ENCODE data around the gene GJC3.
"Not testable (repeated sequence)": the region's sequence is repeated elsewhere in the genome, so short reads cannot be mapped to it uniquely, and the experiment has no call there.

Gene GJC3

DNA sequence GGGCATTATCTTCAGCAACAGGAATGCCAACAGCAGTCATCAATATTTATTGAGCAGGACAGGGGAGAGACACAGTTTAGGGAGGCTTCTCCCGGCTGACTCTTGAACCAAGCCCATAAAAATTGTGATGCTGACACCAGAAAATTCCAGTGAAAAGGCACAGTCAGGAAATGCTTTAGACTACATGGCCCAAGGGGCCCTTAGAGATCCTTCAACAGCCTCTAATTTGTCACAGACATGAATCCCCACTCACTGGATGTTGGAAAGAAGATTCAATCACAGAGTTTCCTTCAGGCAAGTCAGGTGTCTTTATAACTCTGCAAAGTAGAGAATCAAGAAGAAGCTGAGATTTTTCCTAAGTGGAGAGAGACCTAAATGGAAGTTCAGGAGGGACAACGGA lies 1.2 kb downstream of the GJC3 start:
- DNase-seq = no peak

DNA sequence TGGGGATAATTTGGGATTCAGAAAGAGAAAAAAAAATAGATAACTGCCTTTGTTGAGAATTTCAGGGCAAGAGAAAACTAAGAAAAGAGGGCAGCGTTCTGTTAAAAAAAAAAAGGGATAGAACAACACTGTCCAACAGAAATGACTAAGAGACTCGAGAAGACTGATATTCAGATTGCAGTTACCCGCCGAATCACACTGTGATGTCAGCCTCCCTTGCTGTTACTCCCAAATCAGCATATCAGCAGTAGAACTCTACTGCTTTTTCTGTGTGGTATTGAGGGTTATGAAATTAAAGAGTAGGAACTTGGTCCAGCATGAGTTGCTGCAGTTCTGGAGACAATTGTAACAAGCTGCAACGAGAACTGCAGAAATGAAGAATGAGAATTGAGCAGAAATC lies 1.9 kb downstream of the GJC3 start:
- no peak for DNase-seq

DNA sequence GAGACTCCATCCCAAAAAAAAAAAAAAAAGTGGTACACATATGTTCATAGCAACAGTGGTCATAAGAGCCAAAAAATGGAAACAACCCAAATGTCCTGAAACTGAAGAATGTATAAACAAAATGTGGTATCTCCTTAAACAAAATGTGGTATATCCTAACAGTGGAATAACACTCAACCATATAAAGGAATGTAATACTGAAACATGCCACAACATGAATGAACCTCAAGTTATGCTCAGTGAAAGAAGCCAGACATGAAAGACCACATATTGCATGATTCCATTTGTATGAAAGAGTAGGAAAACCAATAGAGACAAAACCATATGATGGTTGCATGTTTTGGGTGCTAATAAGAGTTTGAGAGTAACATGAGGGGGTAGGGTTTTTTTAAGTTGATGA lies 3.1 kb downstream of the GJC3 start:
- DNase-seq = no peak

DNA sequence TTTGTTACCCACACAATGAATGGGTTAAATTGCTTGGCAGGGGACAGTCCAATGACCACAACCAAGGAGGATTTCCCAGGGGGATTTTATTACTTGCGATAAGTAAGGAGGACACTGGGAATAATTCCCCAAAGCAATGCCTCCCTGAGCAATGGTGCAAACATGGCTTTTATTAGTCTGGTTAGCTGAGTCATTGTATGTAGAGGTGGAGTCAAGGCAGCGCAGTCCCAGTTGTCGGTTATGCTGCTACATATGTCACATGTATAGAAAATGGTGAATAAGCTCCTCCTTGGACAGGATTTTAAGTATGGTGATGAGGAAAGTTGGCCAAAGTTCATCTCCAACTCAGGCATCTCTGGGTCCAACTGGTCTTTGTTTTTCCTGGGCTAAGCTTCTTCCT lies 6.2 kb downstream of the GJC3 start:
- no peak for DNase-seq

DNA sequence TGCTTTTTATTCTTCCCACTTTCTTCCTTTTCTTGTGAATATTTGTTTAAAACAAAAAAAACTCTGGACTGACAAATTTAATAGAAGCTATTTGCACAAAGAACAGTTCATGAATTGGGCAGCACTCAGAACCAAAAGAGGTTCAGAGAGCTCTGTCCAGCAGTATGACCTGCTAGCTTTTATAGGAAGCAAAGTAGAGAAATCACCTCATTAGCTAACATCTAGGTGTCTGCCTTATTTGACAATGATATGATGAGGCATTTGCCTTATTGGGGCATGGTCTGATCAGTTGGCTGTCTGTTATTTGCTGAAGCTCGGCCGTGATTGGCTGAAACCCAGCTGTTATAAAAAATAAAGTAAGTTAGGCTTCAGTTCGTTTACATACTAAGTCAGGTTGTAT lies 9.3 kb downstream of the GJC3 start:
- no peak for DNase-seq

DNA sequence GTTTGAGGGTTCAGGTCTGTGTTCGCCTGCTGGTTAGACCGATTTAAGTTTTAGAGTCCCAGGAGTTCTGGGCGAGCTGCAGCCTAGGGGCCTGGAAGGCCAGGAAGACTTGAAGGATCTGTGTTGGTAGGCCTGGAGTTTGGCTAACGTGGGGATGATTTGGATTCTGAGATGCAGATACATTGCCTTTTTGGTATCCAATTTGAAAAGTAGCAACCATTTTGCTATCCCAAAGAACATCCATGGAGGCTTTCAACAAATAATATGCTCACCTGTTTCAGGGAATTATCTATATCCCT lies 9.7 kb downstream of the GJC3 start:
- no peak for DNase-seq

DNA sequence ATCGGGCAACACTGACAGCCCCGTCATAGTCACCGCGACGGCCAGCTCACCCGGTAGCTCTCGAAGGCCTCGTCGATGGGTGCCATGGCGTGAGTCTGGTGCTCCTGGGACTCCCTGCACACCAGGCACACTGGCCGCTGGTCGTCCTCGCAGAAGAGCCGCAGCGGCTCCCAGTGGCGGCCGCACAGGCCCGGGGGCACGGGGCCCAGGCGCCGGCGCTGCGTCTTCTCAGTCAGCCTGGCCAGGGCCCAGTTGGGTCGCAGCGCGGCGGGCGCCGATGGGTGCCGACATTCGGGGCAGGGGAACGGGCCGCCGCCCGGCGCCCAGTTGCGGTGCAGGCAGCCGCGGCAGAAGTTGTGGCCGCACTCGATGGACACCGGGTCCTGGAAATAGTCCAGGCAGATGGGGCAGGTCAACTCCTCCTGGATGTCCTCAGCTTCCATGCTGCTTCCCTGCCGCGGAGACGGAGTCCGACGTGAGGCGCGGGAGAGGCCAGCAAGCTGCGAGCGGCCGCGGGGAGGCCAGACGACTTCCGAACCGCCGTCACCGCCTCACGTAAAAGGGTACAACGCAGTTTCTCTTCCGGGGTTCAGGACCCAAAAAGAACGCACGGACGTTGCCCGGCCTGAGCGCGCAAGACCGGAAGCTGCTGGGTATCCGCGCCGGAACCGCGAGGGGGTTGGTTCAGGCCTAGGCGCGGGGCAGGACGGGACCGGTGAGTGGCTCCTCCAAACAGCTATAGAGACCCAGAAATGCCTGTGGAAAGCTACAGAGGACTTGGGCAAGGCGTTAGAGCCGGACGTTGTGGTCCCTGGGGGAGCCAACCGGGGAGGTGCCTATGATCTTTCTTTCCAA lies 10.2 kb downstream of the GJC3 start, which contains the start of gene TRIM4:
TSS of gene TRIM4 (minus strand) at position 572 of the 855 bp plus-strand sequence. CDS start at position 443, 129 bp downstream.
- DNase-seq = peak; percentile 96

DNA sequence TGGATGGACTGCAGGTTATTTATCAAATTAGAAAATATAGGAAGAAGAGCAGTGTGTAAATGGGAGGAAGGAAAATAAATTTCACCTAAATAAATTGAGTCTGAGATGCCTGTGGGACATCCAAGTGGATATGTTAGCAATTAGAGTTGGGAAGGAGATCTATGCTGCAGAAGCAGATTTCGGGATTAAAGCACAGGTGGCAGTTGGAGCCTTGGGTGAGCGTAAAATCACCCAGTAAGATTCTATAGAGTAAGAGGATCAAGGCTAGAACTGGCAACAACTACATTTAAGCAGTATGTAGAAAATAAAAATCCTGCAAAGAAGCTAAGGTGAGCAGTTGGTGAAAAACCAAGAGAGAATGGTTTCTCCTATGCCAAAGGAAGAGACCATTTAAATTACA lies 18.4 kb downstream of the GJC3 start:
- no peak for DNase-seq

DNA sequence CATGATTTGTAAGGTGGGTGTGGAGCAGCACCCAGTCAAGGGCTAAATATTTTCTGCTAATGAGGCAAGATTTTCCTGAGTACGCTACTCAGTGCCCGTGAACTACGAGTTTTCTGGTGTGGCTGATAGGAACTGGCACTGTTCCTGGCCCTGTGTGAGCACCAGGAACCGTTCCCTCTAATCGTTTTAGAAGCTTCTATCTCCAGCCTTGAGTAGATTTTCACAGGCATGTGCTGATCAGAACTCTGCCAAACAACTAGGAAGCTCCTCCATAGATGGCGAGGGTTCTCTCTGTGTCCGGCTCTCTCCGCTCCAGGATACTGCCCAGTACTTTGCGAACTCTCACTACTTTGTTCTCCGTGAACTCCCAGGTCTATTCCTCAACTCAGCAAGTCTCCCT lies 27.8 kb downstream of the GJC3 start:
- no peak for DNase-seq

DNA sequence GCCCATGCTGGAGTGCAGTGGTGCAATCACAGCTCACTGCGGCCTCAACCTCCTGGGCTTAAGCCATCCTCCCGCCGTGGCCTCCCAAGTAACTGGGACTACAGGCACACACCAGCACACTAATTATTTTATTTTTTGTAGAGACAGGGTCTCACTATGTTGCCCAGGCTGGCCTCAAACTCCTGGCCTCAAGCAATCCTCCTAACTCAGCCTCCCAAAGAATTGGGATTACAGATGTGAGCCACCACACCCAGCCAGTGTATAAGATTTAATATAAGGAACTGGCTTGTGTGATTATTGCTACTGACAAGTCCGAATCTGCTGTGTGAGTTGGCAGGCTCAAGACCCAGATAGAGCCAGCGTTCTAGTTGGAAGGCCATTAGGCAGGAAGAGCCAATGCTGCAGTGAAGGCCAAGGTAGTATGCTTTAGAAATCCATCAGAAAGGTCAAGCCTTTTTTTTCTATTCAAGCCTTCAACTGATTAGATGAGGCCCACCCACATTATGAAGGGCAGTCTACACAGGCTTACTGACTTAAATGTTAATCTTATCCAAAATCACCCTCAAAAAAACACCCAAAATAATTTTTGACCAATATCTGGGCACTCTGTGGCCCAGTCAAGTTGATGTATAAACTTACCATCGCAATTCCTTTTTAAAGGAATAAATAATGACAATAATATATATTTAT lies 29.4 kb downstream of the GJC3 start:
- no peak for DNase-seq

DNA sequence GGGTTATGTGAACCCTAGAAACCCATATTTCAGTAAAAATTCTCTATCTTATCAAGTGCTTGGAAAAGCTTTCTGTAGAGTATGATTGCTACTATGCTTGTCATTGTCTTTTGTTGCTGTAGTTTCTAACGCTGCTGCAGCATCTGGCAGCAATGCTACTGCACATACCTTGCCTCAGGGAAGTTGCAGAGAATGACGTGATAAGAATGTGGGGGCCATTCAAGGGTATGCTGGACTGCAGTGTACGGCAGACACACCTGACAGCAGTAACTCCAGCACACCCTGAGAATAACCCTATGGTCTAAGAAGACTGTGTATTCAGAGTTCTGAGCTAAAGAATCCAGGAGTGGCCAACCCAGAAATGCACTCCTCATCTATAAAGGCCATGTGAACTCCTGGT lies 30.6 kb downstream of the GJC3 start:
- DNase-seq = no peak

DNA sequence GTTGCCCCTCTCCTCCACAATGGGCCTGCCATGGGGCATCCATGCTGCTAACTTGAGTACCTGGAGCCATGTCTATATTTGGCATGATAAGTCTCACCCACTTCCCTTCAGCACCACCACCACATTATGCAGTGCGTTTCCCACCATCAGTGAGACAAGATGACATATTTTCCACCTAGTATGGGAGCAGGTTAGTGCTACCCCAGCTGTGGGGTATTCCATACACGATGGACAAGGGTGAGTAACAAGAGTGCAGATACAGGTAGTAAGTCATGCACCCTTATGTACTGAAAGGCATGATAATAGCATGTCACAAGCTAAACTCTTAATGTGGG lies 31.4 kb downstream of the GJC3 start:
- no peak for DNase-seq

DNA sequence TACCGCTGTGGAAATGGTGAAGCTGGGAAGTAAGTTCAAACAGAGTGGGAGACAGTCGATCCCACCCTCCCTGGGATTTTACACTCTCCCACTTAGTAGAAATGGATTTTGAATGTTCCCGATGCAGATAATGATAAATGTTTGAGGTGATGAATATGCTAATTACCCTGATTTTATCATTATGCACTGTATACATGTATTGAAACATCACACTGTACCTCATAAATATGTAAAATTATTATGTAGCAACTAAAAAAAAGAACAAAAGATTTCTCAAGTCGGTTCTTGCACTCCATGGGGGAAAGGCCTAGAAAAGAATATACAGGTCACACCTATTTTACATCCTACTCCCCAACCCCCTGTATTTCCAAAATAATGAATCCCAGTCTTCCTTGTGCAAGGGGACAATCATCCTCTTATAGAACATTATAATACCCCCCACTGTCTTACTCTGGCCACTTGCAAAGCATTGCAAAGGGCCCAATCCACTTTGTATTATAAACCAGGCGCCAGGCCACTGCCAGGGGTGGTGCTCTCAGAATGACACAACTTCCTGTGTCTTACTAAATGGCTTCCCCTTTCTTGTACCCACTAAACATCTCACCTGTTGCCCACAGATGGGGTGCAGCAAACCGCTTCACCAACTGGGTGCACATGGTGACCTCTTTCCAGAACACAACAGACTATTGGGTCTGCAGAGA lies 31.9 kb downstream of the GJC3 start:
- no peak for DNase-seq

DNA sequence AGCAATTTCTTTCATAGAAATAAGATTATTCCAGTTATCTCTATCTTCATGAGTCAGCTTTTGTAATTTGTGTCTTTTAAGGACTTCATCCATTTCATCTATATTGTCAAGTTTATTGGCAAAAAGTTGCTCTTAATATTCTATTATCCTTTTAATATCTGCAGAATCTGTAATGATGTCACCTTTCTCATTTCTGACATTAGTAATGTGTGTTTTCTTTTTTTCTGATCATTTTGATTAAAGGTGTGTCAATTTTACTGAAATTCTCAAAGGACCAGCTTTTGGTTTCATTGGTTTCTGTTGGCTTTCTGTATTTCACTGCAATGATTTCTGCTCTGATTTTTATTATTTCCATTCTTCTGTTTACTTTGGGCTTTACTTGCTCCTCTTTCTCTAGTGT lies 34.7 kb downstream of the GJC3 start:
- no peak for DNase-seq

DNA sequence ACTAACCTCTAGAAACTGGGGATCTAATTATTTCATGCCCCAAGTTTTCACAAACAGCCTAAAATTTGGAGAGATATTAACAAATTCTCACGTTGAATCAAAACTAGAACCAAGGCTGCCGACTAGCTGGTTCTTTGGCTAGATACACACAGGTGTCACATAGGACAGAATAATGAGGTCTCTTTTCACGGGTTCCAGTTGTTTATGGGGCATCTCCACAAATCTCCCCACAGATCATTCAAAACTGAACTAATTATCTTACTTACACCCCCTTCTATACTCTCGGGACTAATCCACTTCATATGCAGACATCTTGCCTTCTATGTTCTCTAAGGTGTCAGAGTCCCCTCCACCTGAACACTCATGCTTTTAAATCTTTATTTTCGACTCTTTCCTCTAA lies 36.1 kb downstream of the GJC3 start:
- DNase-seq = no peak

DNA sequence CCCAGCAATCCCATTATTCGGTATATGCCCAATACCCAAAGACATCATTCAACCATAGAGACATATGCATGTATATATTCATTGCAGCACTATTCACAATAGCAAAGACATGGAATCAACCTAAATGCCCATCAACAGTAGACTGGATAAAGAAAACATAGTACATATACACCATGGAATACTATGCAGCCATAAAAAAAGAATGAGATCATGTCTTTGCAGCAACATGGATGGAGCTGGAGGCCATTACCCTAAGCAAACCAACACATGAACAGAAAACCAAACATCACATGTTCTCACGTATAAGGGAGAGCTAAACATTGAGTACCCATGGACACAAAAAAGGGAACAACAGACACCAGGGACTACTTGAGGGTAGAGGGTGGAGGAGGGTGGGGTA lies 39.1 kb downstream of the GJC3 start:
- DNase-seq = not testable (repeated sequence)

DNA sequence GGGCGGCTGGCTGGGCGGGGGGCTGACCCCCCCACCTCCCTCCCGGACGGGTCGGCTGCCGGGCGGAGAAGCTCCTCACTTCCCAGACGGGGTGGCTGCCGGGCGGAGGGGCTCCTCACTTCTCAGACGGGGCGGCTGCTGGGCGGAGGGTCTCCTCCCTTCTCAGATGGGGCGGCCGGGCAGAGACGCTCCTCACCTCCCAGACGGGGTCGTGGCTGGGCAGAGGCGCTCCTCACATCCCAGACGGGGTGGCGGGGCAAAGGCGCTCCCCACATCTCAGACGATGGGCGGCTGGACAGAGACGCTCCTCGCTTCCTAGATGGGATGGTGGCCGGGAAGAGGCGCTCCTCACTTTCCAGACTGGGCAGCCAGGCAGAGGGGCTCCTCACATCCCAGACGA lies 41.1 kb downstream of the GJC3 start:
- not testable (repeated sequence) for DNase-seq

DNA sequence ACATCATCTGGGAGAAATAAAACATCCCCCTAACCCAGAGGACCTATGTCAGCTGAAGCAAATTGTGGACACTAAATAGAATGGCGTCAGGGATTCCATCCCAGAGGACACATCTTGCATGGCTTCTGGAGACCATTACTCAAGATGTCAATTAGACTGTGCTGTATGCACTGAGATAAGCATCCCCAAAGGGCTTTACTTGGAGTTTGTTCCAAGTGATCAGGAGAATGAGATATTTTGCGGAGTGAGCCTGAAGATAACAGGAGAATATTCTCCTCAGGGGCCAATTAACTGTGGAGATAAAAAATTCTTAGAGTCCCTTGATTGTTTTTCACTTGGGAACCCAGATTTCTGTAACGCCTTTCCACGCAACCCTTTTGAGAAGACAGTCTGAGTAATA lies 48.0 kb downstream of the GJC3 start:
- DNase-seq = no peak

DNA sequence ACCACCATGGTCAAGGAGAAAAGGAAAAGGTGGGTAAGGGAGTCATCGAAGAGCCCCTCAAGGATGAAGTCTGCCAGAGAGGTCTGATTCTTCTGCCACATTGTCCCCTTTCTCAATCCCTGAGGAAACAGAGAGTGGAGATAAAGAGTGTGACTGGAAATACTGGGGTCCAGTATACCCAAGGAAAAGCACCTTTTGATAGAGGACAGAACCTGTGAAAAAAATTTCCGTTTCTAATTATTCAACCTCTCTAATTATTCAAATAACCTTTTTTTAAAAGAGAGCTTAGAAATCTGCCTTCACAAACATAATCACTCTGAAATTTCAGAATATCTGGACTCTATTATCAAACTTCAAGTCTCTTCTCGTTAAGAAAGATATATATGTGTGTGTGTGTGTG lies 52.5 kb downstream of the GJC3 start, which contains the start of gene OR2AE1:
TSS of gene OR2AE1 (minus strand) at position 101 of the 400 bp plus-strand sequence. CDS start at position 101, 0 bp downstream.
- no peak for DNase-seq

DNA sequence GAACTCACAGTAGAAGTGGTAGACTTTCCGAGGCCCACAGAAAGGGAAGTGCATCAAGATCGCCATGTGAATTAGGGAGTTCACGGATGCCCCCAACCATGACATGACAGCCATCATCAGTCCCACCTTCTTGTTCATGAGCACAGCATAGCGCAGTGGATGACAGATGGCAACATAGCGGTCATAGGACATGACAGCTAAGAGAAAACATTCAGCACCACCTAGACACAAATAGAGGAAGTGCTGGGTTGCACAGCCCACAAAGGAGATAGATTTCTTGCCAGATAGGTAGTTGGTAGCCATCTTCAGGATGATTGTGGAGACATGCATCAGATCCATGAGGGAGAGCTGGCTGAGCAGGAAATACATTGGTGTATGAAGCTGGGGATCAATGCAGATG lies 52.9 kb downstream of the GJC3 start:
- no peak for DNase-seq
